Measurements from ENCODE around the gene PTPRF.

PTPRF gene

DNA sequence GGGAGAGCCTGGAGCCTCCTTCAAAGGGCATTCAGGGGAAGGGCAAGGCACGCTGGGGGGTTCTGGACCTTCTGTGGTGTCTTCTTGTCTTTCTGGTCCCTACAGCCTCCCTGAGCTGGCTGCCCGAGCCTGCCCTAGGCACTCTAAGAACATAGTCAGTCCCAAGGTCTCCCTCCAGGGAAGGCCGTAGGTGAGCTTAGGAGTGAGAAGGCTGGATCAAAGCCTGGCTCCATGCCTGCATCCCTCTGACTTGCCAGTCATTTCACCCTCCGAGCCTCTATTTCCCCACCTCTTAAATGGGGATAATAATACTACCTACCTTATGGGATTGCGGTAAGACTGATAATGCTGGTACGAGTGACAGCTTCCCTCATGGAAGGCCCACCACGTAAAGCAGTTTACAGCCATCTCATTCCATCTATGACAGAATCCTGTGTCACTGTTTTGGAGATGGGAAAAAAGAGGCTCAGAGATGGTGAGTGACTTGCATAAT lies 20.8 kb downstream of the PTPRF start:
- Histone ChIP-seq H3K9me3 (no peaks in the 10 kb centered on the region), H3K27ac (no peak overlapping the region), H3K27me3 (no peaks in the 10 kb centered on the region), H3K4me1 (peaks cover 0 to 66% (median 10%) of the 10 kb centered on the region in 4 donors), H3K36me3 (peaks cover 0 to 23% (median 15%) of the 10 kb centered on the region in 3 donors), H3K4me3 (no peak overlapping the region)
- intact Hi-C loops (cut with DNase I; ENCODE audit: low total_unique reads): no loop called here
- DNase-seq: no peak
- TF ChIP-seq, protein P1, sequence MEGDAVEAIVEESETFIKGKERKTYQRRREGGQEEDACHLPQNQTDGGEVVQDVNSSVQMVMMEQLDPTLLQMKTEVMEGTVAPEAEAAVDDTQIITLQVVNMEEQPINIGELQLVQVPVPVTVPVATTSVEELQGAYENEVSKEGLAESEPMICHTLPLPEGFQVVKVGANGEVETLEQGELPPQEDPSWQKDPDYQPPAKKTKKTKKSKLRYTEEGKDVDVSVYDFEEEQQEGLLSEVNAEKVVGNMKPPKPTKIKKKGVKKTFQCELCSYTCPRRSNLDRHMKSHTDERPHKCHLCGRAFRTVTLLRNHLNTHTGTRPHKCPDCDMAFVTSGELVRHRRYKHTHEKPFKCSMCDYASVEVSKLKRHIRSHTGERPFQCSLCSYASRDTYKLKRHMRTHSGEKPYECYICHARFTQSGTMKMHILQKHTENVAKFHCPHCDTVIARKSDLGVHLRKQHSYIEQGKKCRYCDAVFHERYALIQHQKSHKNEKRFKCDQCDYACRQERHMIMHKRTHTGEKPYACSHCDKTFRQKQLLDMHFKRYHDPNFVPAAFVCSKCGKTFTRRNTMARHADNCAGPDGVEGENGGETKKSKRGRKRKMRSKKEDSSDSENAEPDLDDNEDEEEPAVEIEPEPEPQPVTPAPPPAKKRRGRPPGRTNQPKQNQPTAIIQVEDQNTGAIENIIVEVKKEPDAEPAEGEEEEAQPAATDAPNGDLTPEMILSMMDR (IDR thresholded peaks at IDR 0.05): no peak

DNA sequence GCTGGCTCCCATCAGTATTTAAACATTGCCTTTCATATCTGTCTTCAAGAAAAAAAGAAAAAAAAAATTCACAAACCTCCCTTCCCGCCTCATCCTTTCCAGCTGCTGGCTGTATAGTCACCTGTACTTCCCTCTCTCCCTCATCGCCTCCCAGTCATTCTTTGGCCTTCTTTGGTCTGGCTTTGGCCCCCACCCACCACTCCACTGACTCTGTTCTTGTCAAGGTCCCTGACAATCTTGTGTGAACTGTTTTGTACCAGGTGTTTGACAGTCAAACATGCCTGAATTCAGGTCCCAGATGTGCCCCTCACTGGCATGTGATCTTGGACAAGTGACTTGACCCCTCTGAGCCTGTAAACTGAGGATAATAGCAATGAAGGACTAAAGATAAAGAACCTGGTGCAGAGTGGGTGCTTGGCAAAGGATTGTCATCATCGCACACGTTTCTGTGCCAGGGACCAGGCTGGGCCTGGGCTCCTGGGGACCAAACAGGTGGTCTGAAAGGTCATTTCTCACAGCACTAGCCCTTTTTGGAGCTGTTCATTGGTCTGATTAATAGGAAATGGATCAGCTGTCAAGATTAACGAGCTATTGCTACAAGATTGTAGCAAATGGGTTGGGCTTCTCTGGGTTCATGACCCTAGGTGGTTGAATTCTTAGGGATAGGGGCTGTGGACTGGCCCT lies 21.5 kb downstream of the PTPRF start:
- H3K9me3 ChIP-seq: no peaks in the 10 kb centered on the region
- H3K27ac ChIP-seq: no peak overlapping the region
- H3K4me3 ChIP-seq: no peak overlapping the region
- H3K36me3 ChIP-seq: peaks cover 0 to 29% (median 15%) of the 10 kb centered on the region in 3 donors
- DNase-seq: no peak
- H3K27me3 ChIP-seq: no peaks in the 10 kb centered on the region
- TF ChIP-seq, protein P1 (IDR thresholded peaks at IDR 0.05): no peak
- intact Hi-C loops (cut with DNase I; ENCODE audit: low total_unique reads): no loop called here
- peaks cover 0 to 63% (median 8%) of the 10 kb centered on the region in 4 donors for H3K4me1 ChIP-seq

DNA sequence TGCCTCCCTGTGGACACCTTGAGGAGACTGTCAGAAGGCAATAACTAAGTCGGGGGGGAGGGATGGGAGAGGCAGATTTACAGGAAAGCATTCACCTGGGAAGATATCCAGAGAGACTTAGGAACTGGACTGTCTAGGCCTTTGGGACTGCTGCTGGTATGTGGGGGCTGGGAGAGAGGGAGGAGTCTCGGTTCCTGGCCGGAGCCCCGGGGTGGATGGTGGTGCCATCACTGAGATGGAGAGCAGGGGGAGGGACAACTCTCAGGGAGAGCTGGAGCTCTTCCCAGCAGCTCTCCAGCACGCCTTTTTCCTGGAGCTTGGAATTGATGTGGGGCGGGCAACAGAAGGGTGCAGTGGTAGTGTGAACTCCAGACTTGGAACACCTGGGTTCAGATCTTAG lies 22.1 kb downstream of the PTPRF start:
- Histone ChIP-seq H3K4me1 (peaks cover 0 to 61% (median 8%) of the 10 kb centered on the region in 4 donors), H3K27me3 (no peaks in the 10 kb centered on the region), H3K27ac (no peak overlapping the region), H3K9me3 (no peaks in the 10 kb centered on the region), H3K4me3 (no peak overlapping the region), H3K36me3 (peaks cover 0 to 29% (median 15%) of the 10 kb centered on the region in 3 donors)
- TF ChIP-seq, protein P1 (IDR thresholded peaks at IDR 0.05): no peak
- intact Hi-C loops (cut with DNase I; ENCODE audit: low total_unique reads): no loop called here
- no peak for DNase-seq

- DNase-seq: no peak
- H3K27ac ChIP-seq: no peak overlapping the region
- peaks cover 0 to 62% (median 12%) of the 10 kb centered on the region in 4 donors for H3K4me1 ChIP-seq
- no peaks in the 10 kb centered on the region for H3K9me3 ChIP-seq
- intact Hi-C loops (cut with DNase I; ENCODE audit: low total_unique reads): no loop called here
- TF ChIP-seq, protein P1 (IDR thresholded peaks at IDR 0.05): no peak
- H3K4me3 ChIP-seq: no peak overlapping the region
- H3K27me3 ChIP-seq: no peaks in the 10 kb centered on the region
- H3K36me3 ChIP-seq: peaks cover 0 to 29% (median 15%) of the 10 kb centered on the region in 3 donors
Measured at GRCh38 chr1:43554444-43554992, 23.8 kb downstream of the PTPRF start.

- H3K9me3 ChIP-seq: no peaks in the 10 kb centered on the region
- no peak overlapping the region for H3K27ac ChIP-seq
- H3K36me3 ChIP-seq: peaks cover 0 to 29% (median 15%) of the 10 kb centered on the region in 3 donors
- no peak overlapping the region for H3K4me3 ChIP-seq
- intact Hi-C loops (cut with DNase I; ENCODE audit: low total_unique reads): no loop called here
- TF ChIP-seq, protein P1 (IDR thresholded peaks at IDR 0.05): no peak
- no peak for DNase-seq
- no peaks in the 10 kb centered on the region for H3K27me3 ChIP-seq
- peaks cover 0 to 40% (median 8%) of the 10 kb centered on the region in 4 donors for H3K4me1 ChIP-seq
Measured at GRCh38 chr1:43556782-43557181, 26.1 kb downstream of the PTPRF start.

Measured in tibial artery (tissue), 4 donors.